Endothelial cell of umbilical vein (primary cell): Measurements from ENCODE around the gene IP6K3. TPM values are rescaled to one million over a fixed set of nuclear protein-coding genes. Genes with fewer than 3 reads are reported as not detected.

Experiments used
- BruUV-seq: library from RNA; stranded (reverse); fragments of 400-500 nt; replicated peaks from 2 replicates; lab custom pipeline; 2021; lab: Mats Ljungman, UMichigan
- CTCF ChIA-PET: fragments of 300-600, 350-600 bp; sonication (Branson Sonifier 250); formaldehyde crosslinking; loops from one replicate; lab custom pipeline; 2021; ENCODE audit warnings: antibody characterized with exemption, inconsistent platforms; lab: Charles Lee
- POLR2A ChIA-PET: fragments of 300-600, 350-600 bp; sonication (Branson Sonifier 250); formaldehyde crosslinking; loops from one replicate; lab custom pipeline; 2021; ENCODE audit warnings: antibody characterized with exemption, inconsistent platforms; lab: Charles Lee
- DNase-seq: peaks from one replicate; pipeline ENCODE4 v3.0.0-alpha.2; 2011; ENCODE audit warnings: low read depth, low spot score
- FAIRE-seq: peaks from 2 replicates; lab custom pipeline; 2011; peaks lifted over from hg19 to GRCh38; lab: Jason Lieb, UNC
- H2AFZ ChIP-seq: 2 replicates; pipeline ENCODE4 v1.6.0; 2012; ENCODE audit warnings: low read depth, low read length, control low read depth, inconsistent platforms
- H3K27ac ChIP-seq: 2 replicates; pipeline ENCODE4 v1.5.1; 2011; ENCODE audit warnings: low read depth, mild to moderate bottlenecking, control low read depth, low read length, moderate library complexity; ENCODE audit not compliant: insufficient read depth
- H3K27me3 ChIP-seq, 2 experiments: 2 replicates each; pipeline versions ENCODE4 v1.6.0 to v1.6.1; 2011; ENCODE audit warnings: low read length in 2 of 2, mixed read lengths in 1 of 2; ENCODE audit not compliant: control insufficient read depth in 2 of 2, insufficient read depth in 2 of 2
- H3K36me3 ChIP-seq, 2 experiments: 2 replicates in 1 of 2; 3 replicates in 1 of 2; pipeline ENCODE4 v1.5.1; 2011; ENCODE audit warnings: low read length in 2 of 2, mild to moderate bottlenecking in 1 of 2, moderate library complexity in 1 of 2; ENCODE audit not compliant: control insufficient read depth in 2 of 2, insufficient read depth in 2 of 2; ENCODE audit errors: extremely low read depth in 1 of 2
- H3K4me1 ChIP-seq: 3 replicates; pipeline ENCODE4 v1.5.1; 2011; ENCODE audit warnings: mild to moderate bottlenecking, low read length; ENCODE audit not compliant: control insufficient read depth, insufficient read depth; ENCODE audit errors: extremely low read depth
- H3K4me2 ChIP-seq: 2 replicates; pipeline ENCODE4 v1.6.1; 2011; ENCODE audit warnings: low read length, control low read depth, mixed read lengths; ENCODE audit not compliant: insufficient read depth
- H3K4me3 ChIP-seq, 3 experiments: fragments of 200-600 bp in 1 of 3; sonication (generic), shearing (Covaris generic) in 1 of 3; replicated peaks in 1 of 3; 2 replicates each; pipeline ENCODE4 v1.5.1; 2011 to 2016; ENCODE audit warnings: control low read depth in 3 of 3, low read length in 3 of 3, mild to moderate bottlenecking in 2 of 3, inconsistent platforms in 1 of 3, low read depth in 1 of 3, moderate library complexity in 1 of 3; ENCODE audit not compliant: insufficient read depth in 1 of 3
- H3K79me2 ChIP-seq: 2 replicates; pipeline ENCODE4 v1.6.0; 2012; ENCODE audit warnings: low read length, inconsistent platforms; ENCODE audit not compliant: control insufficient read depth, insufficient read depth
- H3K9ac ChIP-seq: replicated peaks from 2 replicates; pipeline ENCODE3; 2011; ENCODE audit warnings: low read length, control low read depth; ENCODE audit not compliant: insufficient read depth; ENCODE audit errors: extremely low read depth
- H3K9me1 ChIP-seq: replicated peaks from 3 replicates; pipeline ENCODE4 v1.6.0; 2011; ENCODE audit warnings: mild to moderate bottlenecking, low read length; ENCODE audit not compliant: control insufficient read depth, insufficient read depth; ENCODE audit errors: extremely low read depth
- H3K9me3 ChIP-seq: replicated peaks from 2 replicates; pipeline ENCODE4 v1.5.1; 2012; ENCODE audit warnings: low read length, inconsistent platforms; ENCODE audit not compliant: control insufficient read depth, insufficient read depth
- H4K20me1 ChIP-seq: replicated peaks from 2 replicates; pipeline ENCODE3; 2011; ENCODE audit warnings: mild to moderate bottlenecking, low read length; ENCODE audit not compliant: control insufficient read depth, insufficient read depth; ENCODE audit errors: extremely low read depth
- CTCF ChIP-seq, 2 donors: IDR thresholded peaks; 1 replicate in 1 of 2; 2 replicates in 1 of 2; pipeline ENCODE4 v1.5.1; 2011; ENCODE audit warnings: low read length in 2 of 2, mild to moderate bottlenecking in 2 of 2, moderate library complexity in 2 of 2, control low read depth in 1 of 2, inconsistent platforms in 1 of 2, low read depth in 1 of 2; ENCODE audit not compliant: insufficient read depth in 1 of 2; ENCODE audit errors: extremely low read depth in 1 of 2
- EZH2 ChIP-seq: IDR thresholded peaks from 2 replicates; pipeline ENCODE4 v1.6.1; 2012; ENCODE audit warnings: borderline replicate concordance, low read depth, mild to moderate bottlenecking, moderate library complexity, low read length, inconsistent platforms; ENCODE audit not compliant: severe bottlenecking
- FOS ChIP-seq: IDR thresholded peaks from 2 replicates; pipeline ENCODE4 v1.6.1; 2011; ENCODE audit warnings: mild to moderate bottlenecking, low read length, moderate library complexity, borderline replicate concordance; ENCODE audit not compliant: insufficient read depth
- GATA2 ChIP-seq: IDR thresholded peaks from 2 replicates; pipeline ENCODE4 v1.7.0; 2011; ENCODE audit warnings: low read depth, mild to moderate bottlenecking, moderate library complexity, mixed read lengths, low read length; ENCODE audit not compliant: insufficient read length, insufficient read depth
- JUN ChIP-seq: IDR thresholded peaks from 2 replicates; pipeline ENCODE4 v1.6.1; 2011; ENCODE audit warnings: borderline replicate concordance, low read depth; ENCODE audit not compliant: insufficient read length, insufficient read depth
- MAX ChIP-seq: IDR thresholded peaks from 2 replicates; pipeline ENCODE4 v1.6.1; 2011; ENCODE audit not compliant: insufficient read depth, insufficient read length
- MYC ChIP-seq: IDR thresholded peaks from one replicate; pipeline ENCODE4 v1.6.1; 2011; ENCODE audit warnings: mild to moderate bottlenecking, low read depth, low read length
- POLR2A ChIP-seq: IDR thresholded peaks from 2 replicates; pipeline ENCODE4 v1.6.1; 2012; ENCODE audit warnings: low read depth, mild to moderate bottlenecking, control low read depth, low read length
- POLR2AphosphoS5 ChIP-seq: IDR thresholded peaks from 2 replicates; pipeline ENCODE4 v1.6.1; 2012; ENCODE audit warnings: low read depth, mild to moderate bottlenecking, control low read depth, low read length, moderate library complexity; ENCODE audit not compliant: insufficient read depth
- dilution Hi-C: fragments of 300-500 bp; cut with MboI; formaldehyde crosslinking; loops from one replicate; pipeline ENCODE4 v1.15.0; 2019; ENCODE audit warnings: low sequenced_read_pairs; ENCODE audit not compliant: extremely low pct_ligation_motif_present
- intact Hi-C: fragments of 100-400 bp; cut with micrococcal nuclease; formaldehyde crosslinking; loops from one replicate; pipeline ENCODE4 v1.10.0; 2022
- polyA plus RNA-seq, 4 experiments: library from polyadenylated mRNA; depleted of rRNA in 3 of 4; stranded (reverse) in 3 of 4; unstranded in 1 of 4; fragments of >200 nt; gene quantifications; 2 replicates each; pipeline versions ENCODE4 v1.2.1 to v1.2.3, GENCODE V29; 2011 to 2012; ENCODE audit warnings: missing spikeins in 1 of 4
- total RNA-seq: library from RNA; stranded (reverse); gene quantifications from 2 replicates; pipeline ENCODE4 v1.2.3, GENCODE V29; 2021

IP6K3 gene
- total and polyA plus RNA-seq, 2 donors (not counting 3 experiments of a cell fraction or from before 2014, with no cell fraction given): not detected

DNA sequence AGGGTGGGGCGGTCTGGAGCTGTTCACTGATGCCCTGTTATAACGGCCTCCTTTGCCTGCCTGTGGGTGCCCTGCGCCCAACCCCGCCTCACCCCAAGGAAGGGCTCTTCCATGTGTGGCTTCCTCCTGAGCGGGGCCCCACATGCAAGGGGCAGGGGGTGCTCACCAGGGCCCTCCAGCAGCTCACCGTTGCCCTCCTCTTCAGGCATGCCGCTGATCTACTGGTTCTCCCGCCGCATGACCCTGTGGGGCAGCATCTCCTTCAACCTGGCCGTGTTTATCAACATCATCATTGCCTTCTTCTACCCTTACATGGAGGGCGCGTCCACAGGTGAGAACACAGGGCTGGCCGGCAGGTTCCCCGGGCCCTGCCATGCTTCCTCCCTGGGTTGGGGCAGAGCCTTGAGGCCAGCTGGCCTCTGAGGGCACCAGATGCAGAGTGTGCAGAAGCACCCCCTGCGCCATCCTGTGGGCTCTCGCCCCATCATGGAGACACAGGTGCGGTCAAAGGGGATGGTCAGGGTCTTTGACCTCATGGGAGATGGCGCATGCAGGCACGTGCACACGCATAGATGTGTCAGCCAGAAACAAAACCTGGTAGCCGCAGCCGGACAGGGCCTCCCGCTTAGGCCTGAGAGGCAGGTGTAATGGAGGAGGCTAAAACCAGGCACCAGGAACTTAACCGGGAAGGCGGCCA lies 58.1 kb downstream of the IP6K3 start:
- POLR2A ChIA-PET: no interaction called here
- Histone ChIP-seq H3K4me3 (no peak overlapping the region), H3K9me3 (no peaks in the 10 kb centered on the region), H3K27ac (no peak overlapping the region), H2AFZ (no peak overlapping the region), H3K4me2 (no peak overlapping the region), H3K27me3 (no peaks in the 10 kb centered on the region), H3K79me2 (no peaks in the 10 kb centered on the region), H4K20me1 (no peaks in the 10 kb centered on the region), H3K9me1 (no peaks in the 10 kb centered on the region), H3K36me3 (peaks cover 4 to 63% of the 10 kb centered on the region in 2 experiments), H3K4me1 (peaks cover 12% of the 10 kb centered on the region), H3K9ac (no peak overlapping the region)
- FAIRE-seq (no peak), DNase-seq (no peak)
- dilution Hi-C loops: no loop called here
- no TSS peak for BruUV-seq
- TF ChIP-seq POLR2A (no peak), GATA2 (no peak), POLR2AphosphoS5 (no peak), MAX (no peak), FOS (no peak), JUN (no peak), CTCF (IDR thresholded peaks at IDR 0.05; ENCODE audit: extremely low read depth in 1 of 2, insufficient read depth in 1 of 2, low read depth in 1 of 2, low read length in 2 of 2) (no peak), MYC (no peak), EZH2 (no peak)
- intact Hi-C loops: no loop called here
- CTCF ChIA-PET: no interaction called here
